Measurements from ENCODE around the gene XRCC5. TPM values are rescaled to one million over a fixed set of nuclear protein-coding genes. Genes with fewer than 3 reads are reported as not detected.

The XRCC5 gene
- total RNA-seq, 1 experiment from 2014 or later: 534 TPM

- POLR2A ChIA-PET (ENCODE audit: low non-redundant PET): interaction anchor here (0.6 kb wide), 1 partner anchor 12 kb away, joined by 5 read pairs; no protein-coding TSS in a partner anchor
- H3K4me1 ChIP-seq (ENCODE audit: insufficient read depth, low read length, poor library complexity, severe bottlenecking): peaks cover 9% of the 10 kb centered on the region
- H3K27me3 ChIP-seq (replicated peaks; ENCODE audit: insufficient read depth, low read depth, low read length, poor library complexity): no peaks in the 10 kb centered on the region
- intact Hi-C loops (cut with micrococcal nuclease; ENCODE audit: unreplicated experiment): no loop called here
- no TSS peak for BruUV-seq (replicated peaks)
- H3K27ac ChIP-seq (ENCODE audit: low read depth, low read length, poor library complexity, severe bottlenecking): peak overlapping the region; percentile 45
- H3K4me3 ChIP-seq (ENCODE audit: low read depth, low read length, poor library complexity, severe bottlenecking): no peak overlapping the region
- CTCF ChIA-PET: no interaction called here
- no peaks in the 10 kb centered on the region for H3K9me3 ChIP-seq (ENCODE audit: low read depth, low read length, poor library complexity, severe bottlenecking)
- peak; percentile 78 for DNase-seq (ENCODE audit: low spot score)
- TF ChIP-seq EZH2 (IDR thresholded peaks at IDR 0.05; ENCODE audit: borderline replicate concordance, low read depth, low read length, poor library complexity, severe bottlenecking): no peak
- TF ChIP-seq CTCF (conservative IDR thresholded peaks at IDR 0.05; ENCODE audit: low read depth, low read length): no peak
- no peaks in the 10 kb centered on the region for H3K36me3 ChIP-seq (ENCODE audit: insufficient read depth, low read length, poor library complexity, severe bottlenecking)
Observed at GRCh38 chr2:216216951-216217903, 108.1 kb downstream of the XRCC5 start.

GRCh38 chr2:216217904-216218260 is 108.7 kb downstream of the XRCC5 start:
- no peak for TF ChIP-seq EZH2 (IDR thresholded peaks at IDR 0.05; ENCODE audit: borderline replicate concordance, low read depth, low read length, poor library complexity, severe bottlenecking)
- no peak for TF ChIP-seq CTCF (conservative IDR thresholded peaks at IDR 0.05; ENCODE audit: low read depth, low read length)

GRCh38 chr2:216219861-216220260 is 110.7 kb downstream of the XRCC5 start:
- no peaks in the 10 kb centered on the region for H3K9me3 ChIP-seq (ENCODE audit: low read depth, low read length, poor library complexity, severe bottlenecking)
- intact Hi-C loops (cut with micrococcal nuclease; ENCODE audit: unreplicated experiment): no loop called here
- H3K4me1 ChIP-seq (ENCODE audit: insufficient read depth, low read length, poor library complexity, severe bottlenecking): peaks cover 9% of the 10 kb centered on the region
- H3K36me3 ChIP-seq (ENCODE audit: insufficient read depth, low read length, poor library complexity, severe bottlenecking): no peaks in the 10 kb centered on the region
- DNase-seq (ENCODE audit: low spot score): no peak
- TF ChIP-seq EZH2 (IDR thresholded peaks at IDR 0.05; ENCODE audit: borderline replicate concordance, low read depth, low read length, poor library complexity, severe bottlenecking): no peak
- no peak overlapping the region for H3K4me3 ChIP-seq (ENCODE audit: low read depth, low read length, poor library complexity, severe bottlenecking)
- no peaks in the 10 kb centered on the region for H3K27me3 ChIP-seq (replicated peaks; ENCODE audit: insufficient read depth, low read depth, low read length, poor library complexity)
- no peak overlapping the region for H3K27ac ChIP-seq (ENCODE audit: low read depth, low read length, poor library complexity, severe bottlenecking)
- ChIA-PET CTCF (no interaction called here), POLR2A (ENCODE audit: low non-redundant PET) (no interaction called here)
- BruUV-seq (replicated peaks): no TSS peak

More at GRCh38 chr2:216217904-216218260, 108.7 kb downstream of the XRCC5 start:
- POLR2A ChIA-PET (ENCODE audit: low non-redundant PET): no interaction called here
- Histone ChIP-seq H3K4me3 (ENCODE audit: low read depth, low read length, poor library complexity, severe bottlenecking) (no peak overlapping the region), H3K27ac (ENCODE audit: low read depth, low read length, poor library complexity, severe bottlenecking) (peak overlapping the region; percentile 45), H3K9me3 (ENCODE audit: low read depth, low read length, poor library complexity, severe bottlenecking) (no peaks in the 10 kb centered on the region), H3K27me3 (replicated peaks; ENCODE audit: insufficient read depth, low read depth, low read length, poor library complexity) (no peaks in the 10 kb centered on the region), H3K4me1 (ENCODE audit: insufficient read depth, low read length, poor library complexity, severe bottlenecking) (peaks cover 9% of the 10 kb centered on the region), H3K36me3 (ENCODE audit: insufficient read depth, low read length, poor library complexity, severe bottlenecking) (no peaks in the 10 kb centered on the region)
- CTCF ChIA-PET: no interaction called here
- intact Hi-C loops (cut with micrococcal nuclease; ENCODE audit: unreplicated experiment): no loop called here
- no TSS peak for BruUV-seq (replicated peaks)
- DNase-seq (ENCODE audit: low spot score): no peak
